CD4-positive, CD25-positive, alpha-beta regulatory T cell (primary cell): ENCODE results near the gene B4GALT4. TPM values are rescaled to one million over a fixed set of nuclear protein-coding genes. Genes with fewer than 3 reads are reported as not detected.

ENCODE experiments used
- ATAC-seq, 2 donors: fragments of 150-1000 bp; cut with Tn5 transposase; one replicate each; pipeline ENCODE4 v1.10.0; 2021; ENCODE audit warnings: low read depth in 2 of 2, moderate number of reproducible peaks in 2 of 2, moderate library complexity in 1 of 2
- DNase-seq, 3 donors: peaks; one replicate each; pipeline versions ENCODE4 v3.0.0 to v3.0.0-alpha.2; 2012 to 2022; ENCODE audit warnings: mixed read lengths in 1 of 3
- H3K27ac ChIP-seq: one replicate; pipeline ENCODE4 v1.7.0; 2013; ENCODE audit warnings: mild to moderate bottlenecking, low read length; ENCODE audit not compliant: insufficient read depth, poor library complexity, severe bottlenecking
- H3K27me3 ChIP-seq: one replicate; pipeline ENCODE4 v1.7.0; 2013; ENCODE audit warnings: low read length; ENCODE audit not compliant: control insufficient read depth, insufficient read depth
- H3K36me3 ChIP-seq: one replicate; pipeline ENCODE4 v1.7.0; 2013; ENCODE audit warnings: mild to moderate bottlenecking, low read length, moderate library complexity; ENCODE audit not compliant: control insufficient read depth, insufficient read depth
- H3K4me1 ChIP-seq: 2 replicates; pipeline ENCODE4 v1.7.0; 2013; ENCODE audit warnings: mild to moderate bottlenecking, low read length; ENCODE audit not compliant: insufficient read depth, control insufficient read depth, poor library complexity, severe bottlenecking
- H3K4me3 ChIP-seq: one replicate; pipeline ENCODE4 v1.7.0; 2013; ENCODE audit warnings: low read depth, mild to moderate bottlenecking, low read length, moderate library complexity
- H3K9me3 ChIP-seq, 2 experiments: 1 replicate in 1 of 2; 2 replicates in 1 of 2; pipeline ENCODE4 v1.7.0; 2013; ENCODE audit warnings: low read length in 2 of 2, mild to moderate bottlenecking in 1 of 2, moderate library complexity in 1 of 2; ENCODE audit not compliant: control insufficient read depth in 2 of 2
- H3K27ac Mint-ChIP-seq, 3 donors: one replicate each; pipeline ENCODE4 v1.8.0; 2020 to 2022; ENCODE audit warnings: mild to moderate bottlenecking in 3 of 3, mixed read lengths in 3 of 3, moderate library complexity in 2 of 3
- H3K27me3 Mint-ChIP-seq: one replicate; pipeline ENCODE4 v1.8.0; 2022; ENCODE audit warnings: mild to moderate bottlenecking, mixed read lengths
- H3K36me3 Mint-ChIP-seq: one replicate; pipeline ENCODE4 v1.8.0; 2020; ENCODE audit warnings: mixed read lengths
- H3K4me1 Mint-ChIP-seq, 4 donors: one replicate each; pipeline ENCODE4 v1.8.0; 2020 to 2022; ENCODE audit warnings: mixed read lengths in 4 of 4, mild to moderate bottlenecking in 1 of 4
- H3K4me3 Mint-ChIP-seq, 4 donors: one replicate each; pipeline ENCODE4 v1.8.0; 2020 to 2022; ENCODE audit warnings: mild to moderate bottlenecking in 4 of 4, mixed read lengths in 4 of 4, moderate library complexity in 3 of 4
- H3K9me3 Mint-ChIP-seq, 7 donors: one replicate each; pipeline ENCODE4 v1.8.0; 2020 to 2022; ENCODE audit warnings: mixed read lengths in 7 of 7, mild to moderate bottlenecking in 3 of 7, moderate library complexity in 2 of 7
- polyA plus RNA-seq, 4 donors: library from polyadenylated mRNA; unstranded; fragments of 300-500 nt; fragmentation: Illumina TruSeq; gene quantifications; one replicate each; pipeline ENCODE4 v1.2.3, GENCODE V29; 2021
- total RNA-seq: library from RNA; stranded (reverse); gene quantifications from one replicate; pipeline ENCODE4 v1.2.3, GENCODE V29; 2022

B4GALT4 gene
- total and polyA plus RNA-seq, 5 donors from 2014 or later: 6.4 to 13.1 (median 7.3) TPM

GRCh38 chr3:119235151-119235550 lies 5.5 kb downstream of the B4GALT4 start:
- Mint-ChIP-seq H3K9me3 (peaks cover 0 to 2% (median 0%) of the 10 kb centered on the region in 7 donors), H3K27ac (peak overlapping the region in 2 of 3 donors; percentile 32 to 61), H3K36me3 (peaks cover 43% of the 10 kb centered on the region), H3K4me3 (no peak overlapping the region), H3K27me3 (no peaks in the 10 kb centered on the region), H3K4me1 (peaks cover 35 to 63% (median 50%) of the 10 kb centered on the region in 4 donors)
- Histone ChIP-seq H3K4me3 (no peak overlapping the region), H3K9me3 (no peaks in the 10 kb centered on the region), H3K36me3 (peaks cover 31% of the 10 kb centered on the region), H3K4me1 (peaks cover 27% of the 10 kb centered on the region), H3K27ac (no peak overlapping the region), H3K27me3 (no peaks in the 10 kb centered on the region)
- ATAC-seq (no peak), DNase-seq (no peak)

GRCh38 chr3:119234610-119235009 lies 6.1 kb downstream of the B4GALT4 start:
- peaks cover 48% of the 10 kb centered on the region for H3K36me3 Mint-ChIP-seq
- ATAC-seq (no peak), DNase-seq (no peak)
- no peaks in the 10 kb centered on the region for H3K27me3 Mint-ChIP-seq
- peaks cover 36% of the 10 kb centered on the region for H3K36me3 ChIP-seq
- H3K4me3 Mint-ChIP-seq: no peak overlapping the region
- peaks cover 0 to 2% (median 0%) of the 10 kb centered on the region in 7 donors for H3K9me3 Mint-ChIP-seq
- H3K27me3 ChIP-seq: no peaks in the 10 kb centered on the region
- peaks cover 29 to 58% (median 45%) of the 10 kb centered on the region in 4 donors for H3K4me1 Mint-ChIP-seq
- H3K27ac Mint-ChIP-seq: no peak overlapping the region
- no peak overlapping the region for H3K27ac ChIP-seq
- no peaks in the 10 kb centered on the region for H3K9me3 ChIP-seq
- H3K4me3 ChIP-seq: no peak overlapping the region
- H3K4me1 ChIP-seq: peaks cover 22% of the 10 kb centered on the region

- H3K4me3 ChIP-seq: no peak overlapping the region
- Mint-ChIP-seq H3K36me3 (peaks cover 73% of the 10 kb centered on the region), H3K4me3 (no peak overlapping the region), H3K4me1 (peaks cover 24 to 47% (median 29%) of the 10 kb centered on the region in 4 donors), H3K9me3 (no peaks in the 10 kb centered on the region), H3K27me3 (no peaks in the 10 kb centered on the region), H3K27ac (no peak overlapping the region)
- H3K9me3 ChIP-seq: no peaks in the 10 kb centered on the region
- ATAC-seq (no peak), DNase-seq (no peak)
- no peaks in the 10 kb centered on the region for H3K4me1 ChIP-seq
- no peak overlapping the region for H3K27ac ChIP-seq
- H3K36me3 ChIP-seq: peaks cover 55% of the 10 kb centered on the region
- no peaks in the 10 kb centered on the region for H3K27me3 ChIP-seq
These were observed 9.9 kb downstream of the B4GALT4 start for GRCh38 chr3:119230745-119231144.

GRCh38 chr3:119230071-119230470 lies 10.6 kb downstream of the B4GALT4 start:
- no peak overlapping the region for H3K27ac ChIP-seq
- no peaks in the 10 kb centered on the region for H3K9me3 ChIP-seq
- H3K27me3 ChIP-seq: no peaks in the 10 kb centered on the region
- no peak overlapping the region for H3K4me3 Mint-ChIP-seq
- peaks cover 23 to 42% (median 26%) of the 10 kb centered on the region in 4 donors for H3K4me1 Mint-ChIP-seq
- H3K36me3 Mint-ChIP-seq: peaks cover 66% of the 10 kb centered on the region
- no peak overlapping the region for H3K27ac Mint-ChIP-seq
- no peaks in the 10 kb centered on the region for H3K4me1 ChIP-seq
- ATAC-seq (no peak), DNase-seq (no peak)
- H3K9me3 Mint-ChIP-seq: no peaks in the 10 kb centered on the region
- H3K36me3 ChIP-seq: peaks cover 48% of the 10 kb centered on the region
- H3K27me3 Mint-ChIP-seq: no peaks in the 10 kb centered on the region
- H3K4me3 ChIP-seq: no peak overlapping the region

GRCh38 chr3:119229190-119229589 lies 11.5 kb downstream of the B4GALT4 start:
- Mint-ChIP-seq H3K4me3 (no peak overlapping the region), H3K27me3 (no peaks in the 10 kb centered on the region), H3K9me3 (no peaks in the 10 kb centered on the region), H3K36me3 (peaks cover 57% of the 10 kb centered on the region), H3K4me1 (peaks cover 20 to 38% (median 22%) of the 10 kb centered on the region in 4 donors), H3K27ac (no peak overlapping the region)
- no peak for ATAC-seq
- H3K4me1 ChIP-seq: no peaks in the 10 kb centered on the region
- peaks cover 47% of the 10 kb centered on the region for H3K36me3 ChIP-seq
- DNase-seq: no peak
- H3K9me3 ChIP-seq: no peaks in the 10 kb centered on the region
- H3K4me3 ChIP-seq: no peak overlapping the region
- no peaks in the 10 kb centered on the region for H3K27me3 ChIP-seq
- no peak overlapping the region for H3K27ac ChIP-seq

- Histone ChIP-seq H3K36me3 (peaks cover 47% of the 10 kb centered on the region), H3K4me1 (no peaks in the 10 kb centered on the region), H3K9me3 (no peaks in the 10 kb centered on the region), H3K4me3 (no peak overlapping the region), H3K27ac (no peak overlapping the region), H3K27me3 (no peaks in the 10 kb centered on the region)
- H3K4me3 Mint-ChIP-seq: no peak overlapping the region
- DNase-seq (no peak), ATAC-seq (no peak)
- H3K27me3 Mint-ChIP-seq: no peaks in the 10 kb centered on the region
- H3K27ac Mint-ChIP-seq: no peak overlapping the region
- peaks cover 61% of the 10 kb centered on the region for H3K36me3 Mint-ChIP-seq
- peaks cover 20 to 37% (median 24%) of the 10 kb centered on the region in 4 donors for H3K4me1 Mint-ChIP-seq
- H3K9me3 Mint-ChIP-seq: no peaks in the 10 kb centered on the region
These were observed 12.1 kb downstream of the B4GALT4 start for GRCh38 chr3:119228373-119229145.

- H3K4me1 Mint-ChIP-seq: peaks cover 17 to 30% (median 25%) of the 10 kb centered on the region in 4 donors
- H3K27ac Mint-ChIP-seq: no peak overlapping the region
- ATAC-seq: no peak
- DNase-seq: no peak
- H3K4me3 ChIP-seq: no peak overlapping the region
- no peaks in the 10 kb centered on the region for H3K27me3 Mint-ChIP-seq
- no peaks in the 10 kb centered on the region for H3K27me3 ChIP-seq
- H3K36me3 Mint-ChIP-seq: peaks cover 67% of the 10 kb centered on the region
- no peaks in the 10 kb centered on the region for H3K9me3 ChIP-seq
- no peak overlapping the region for H3K27ac ChIP-seq
- no peak overlapping the region for H3K4me3 Mint-ChIP-seq
- no peaks in the 10 kb centered on the region for H3K9me3 Mint-ChIP-seq
- H3K4me1 ChIP-seq: no peaks in the 10 kb centered on the region
- H3K36me3 ChIP-seq: peaks cover 53% of the 10 kb centered on the region
These were observed 13.4 kb downstream of the B4GALT4 start for GRCh38 chr3:119227070-119227850.
